Fibroblast of the aortic adventitia (primary cell): ENCODE measurements around the gene CYP2C9. TPM values are rescaled to one million over a fixed set of nuclear protein-coding genes. Genes with fewer than 3 reads are reported as not detected.

Source experiments
- DNase-seq: peaks from one replicate; pipeline ENCODE4 v3.0.0-alpha.2; 2010; ENCODE audit warnings: low read depth
- H3K4me3 ChIP-seq: 2 replicates; pipeline ENCODE4 v1.5.1; 2011; ENCODE audit warnings: low read depth, mild to moderate bottlenecking, control low read depth, low read length, moderate library complexity
- small RNA-seq: library from RNA; depleted of rRNA; stranded (forward); fragments of <200 nt; gene quantifications from one replicate; pipeline ENCODE3, GENCODE V24; 2012
- total RNA-seq: library from RNA; depleted of rRNA; stranded (reverse); fragments of >200 nt; gene quantifications from 2 replicates; pipeline ENCODE4 v1.2.3, GENCODE V29; 2012; ENCODE audit warnings: low replicate concordance
- TF ChIP-seq, protein P1 (sequence below): IDR thresholded peaks from 2 replicates; pipeline ENCODE4 v1.5.1; 2011; ENCODE audit warnings: mild to moderate bottlenecking, low read length, control low read depth, inconsistent platforms; ENCODE audit not compliant: insufficient read depth

CYP2C9 gene
- total RNA-seq, 1 donor = not detected

DNA sequence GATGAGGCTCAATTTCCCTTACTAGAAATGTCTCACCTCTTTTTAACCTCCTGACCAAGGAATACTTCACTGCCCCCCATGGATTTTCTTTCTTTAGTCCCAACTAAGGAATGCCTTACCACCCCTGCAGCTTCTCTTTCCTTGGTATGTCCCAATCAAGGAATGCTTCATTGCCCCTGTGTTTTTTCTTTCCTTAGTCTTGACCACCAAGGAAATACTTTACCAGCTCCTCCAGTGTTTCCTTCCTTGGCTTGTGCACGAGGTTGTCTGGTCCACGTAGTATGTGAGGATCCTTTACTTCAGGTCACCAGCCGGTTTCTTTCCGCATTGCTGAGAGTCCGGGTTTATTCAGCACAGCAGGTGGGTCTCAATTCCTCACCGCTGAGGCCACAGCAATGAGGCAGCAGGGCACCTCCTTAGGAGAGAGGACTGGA is 59.3 kb downstream of the CYP2C9 start:
- no peak overlapping the region for H3K4me3 ChIP-seq
- no peak for DNase-seq
- TF ChIP-seq, protein P1, sequence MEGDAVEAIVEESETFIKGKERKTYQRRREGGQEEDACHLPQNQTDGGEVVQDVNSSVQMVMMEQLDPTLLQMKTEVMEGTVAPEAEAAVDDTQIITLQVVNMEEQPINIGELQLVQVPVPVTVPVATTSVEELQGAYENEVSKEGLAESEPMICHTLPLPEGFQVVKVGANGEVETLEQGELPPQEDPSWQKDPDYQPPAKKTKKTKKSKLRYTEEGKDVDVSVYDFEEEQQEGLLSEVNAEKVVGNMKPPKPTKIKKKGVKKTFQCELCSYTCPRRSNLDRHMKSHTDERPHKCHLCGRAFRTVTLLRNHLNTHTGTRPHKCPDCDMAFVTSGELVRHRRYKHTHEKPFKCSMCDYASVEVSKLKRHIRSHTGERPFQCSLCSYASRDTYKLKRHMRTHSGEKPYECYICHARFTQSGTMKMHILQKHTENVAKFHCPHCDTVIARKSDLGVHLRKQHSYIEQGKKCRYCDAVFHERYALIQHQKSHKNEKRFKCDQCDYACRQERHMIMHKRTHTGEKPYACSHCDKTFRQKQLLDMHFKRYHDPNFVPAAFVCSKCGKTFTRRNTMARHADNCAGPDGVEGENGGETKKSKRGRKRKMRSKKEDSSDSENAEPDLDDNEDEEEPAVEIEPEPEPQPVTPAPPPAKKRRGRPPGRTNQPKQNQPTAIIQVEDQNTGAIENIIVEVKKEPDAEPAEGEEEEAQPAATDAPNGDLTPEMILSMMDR = no peak

DNA sequence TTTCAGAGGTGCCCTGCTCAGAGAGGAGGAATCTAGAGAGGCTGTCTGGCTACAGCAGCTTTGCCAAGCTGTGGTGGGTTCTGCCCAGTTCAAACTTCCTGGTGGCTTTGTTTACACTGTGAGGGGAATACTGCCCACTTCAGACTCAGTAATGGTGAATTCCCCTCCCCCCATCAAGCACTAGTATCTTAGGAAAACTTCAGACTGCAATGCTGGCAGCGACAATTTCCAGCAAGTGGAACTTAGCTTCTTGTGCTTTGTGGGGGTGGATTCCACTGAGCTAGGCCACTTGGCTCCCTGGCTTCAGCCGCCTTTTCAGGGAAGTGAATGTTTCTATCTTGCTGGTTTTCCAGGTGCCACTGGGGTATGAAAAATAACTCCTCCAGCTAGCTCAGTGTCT is 88.0 kb downstream of the CYP2C9 start:
- no peak overlapping the region for H3K4me3 ChIP-seq
- no peak for DNase-seq
- TF ChIP-seq, protein P1 = no peak

DNA sequence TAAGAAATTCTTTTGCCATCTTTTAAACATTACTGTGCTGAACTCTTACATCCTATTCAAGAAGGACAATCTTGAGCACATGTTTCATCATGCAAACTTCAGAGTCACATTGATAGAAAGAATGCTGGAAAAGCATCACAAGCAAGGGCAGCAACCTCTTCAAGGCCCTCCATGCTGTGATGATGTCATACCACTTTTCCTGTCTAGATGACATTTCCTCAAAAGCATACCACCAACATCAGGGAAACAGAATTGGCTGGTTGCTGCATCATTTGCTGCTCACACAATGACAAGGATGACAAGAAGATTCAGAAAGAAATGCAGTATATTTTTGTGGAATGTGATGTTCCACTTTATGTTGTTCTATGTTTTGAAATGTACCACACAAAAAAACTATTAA is 93.2 kb downstream of the CYP2C9 start:
- DNase-seq = no peak
- TF ChIP-seq, protein P1 = no peak
- no peak overlapping the region for H3K4me3 ChIP-seq

DNA sequence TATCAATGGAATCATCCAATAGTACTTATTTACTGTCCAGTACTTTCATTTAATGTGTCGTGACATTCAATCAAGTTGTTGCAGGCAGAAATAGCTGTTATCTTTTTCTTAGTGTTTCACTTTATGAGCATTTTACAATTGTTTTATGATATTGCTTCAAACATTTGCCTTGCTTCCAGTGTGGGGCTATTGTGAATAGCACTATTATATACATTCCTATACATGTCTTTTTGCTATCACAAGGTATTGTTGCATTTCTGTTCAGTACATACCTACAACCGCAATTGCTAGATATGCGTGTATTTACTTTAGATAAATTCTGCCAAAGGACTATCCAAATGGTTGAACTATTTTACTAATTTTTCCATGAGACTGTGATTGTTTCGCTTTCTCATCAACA is 95.9 kb downstream of the CYP2C9 start:
- TF ChIP-seq, protein P1 = no peak

DNA sequence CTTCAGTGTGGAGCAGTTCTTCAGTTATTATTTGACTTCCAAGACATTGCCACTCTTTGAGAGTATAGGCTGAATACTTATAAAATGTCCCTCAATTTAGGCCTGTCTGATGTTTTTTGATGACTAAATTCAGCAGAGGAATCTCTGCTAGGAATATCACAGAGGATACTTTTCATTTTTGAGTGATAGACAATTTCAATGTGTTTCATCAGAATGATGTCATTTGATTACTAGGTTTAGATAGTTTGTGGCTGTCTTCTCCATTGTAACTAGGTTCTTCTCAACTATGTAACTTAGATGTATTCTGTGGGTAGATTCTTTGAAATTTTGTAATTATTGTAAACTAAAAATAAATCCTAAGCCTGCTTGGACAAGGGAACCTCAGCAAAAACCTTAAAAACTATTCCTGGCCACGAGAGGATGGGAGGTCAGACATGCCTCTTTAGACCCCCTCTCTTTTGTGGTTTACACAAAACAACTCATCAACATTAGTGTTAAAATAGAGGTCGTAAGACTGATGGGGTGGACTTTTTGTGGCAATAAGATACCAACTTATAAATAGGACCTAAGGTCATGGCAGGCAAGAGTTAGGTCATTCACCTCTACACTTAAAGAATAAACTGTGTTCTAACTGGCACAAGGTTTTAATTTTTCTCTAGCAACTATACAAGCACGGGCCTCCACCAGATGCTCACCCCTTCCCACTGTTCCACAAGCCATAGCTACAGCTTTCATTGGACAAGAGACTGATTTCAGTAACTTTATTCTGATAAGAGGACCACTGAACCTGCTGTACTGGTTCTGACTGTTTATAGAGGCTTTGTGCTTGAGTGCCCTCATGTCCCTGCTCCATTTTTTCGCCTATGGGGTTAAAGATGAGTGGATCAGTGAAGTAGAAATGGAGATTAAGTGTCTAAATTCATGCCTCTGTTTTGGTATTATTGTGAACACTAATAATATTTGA is 97.2 kb downstream of the CYP2C9 start:
- no peak overlapping the region for H3K4me3 ChIP-seq
- TF ChIP-seq, protein P1 = no peak
- no peak for DNase-seq

More for the DNA sequence above, 95.9 kb downstream of the CYP2C9 start:
- no peak overlapping the region for H3K4me3 ChIP-seq
- DNase-seq = no peak

DNA sequence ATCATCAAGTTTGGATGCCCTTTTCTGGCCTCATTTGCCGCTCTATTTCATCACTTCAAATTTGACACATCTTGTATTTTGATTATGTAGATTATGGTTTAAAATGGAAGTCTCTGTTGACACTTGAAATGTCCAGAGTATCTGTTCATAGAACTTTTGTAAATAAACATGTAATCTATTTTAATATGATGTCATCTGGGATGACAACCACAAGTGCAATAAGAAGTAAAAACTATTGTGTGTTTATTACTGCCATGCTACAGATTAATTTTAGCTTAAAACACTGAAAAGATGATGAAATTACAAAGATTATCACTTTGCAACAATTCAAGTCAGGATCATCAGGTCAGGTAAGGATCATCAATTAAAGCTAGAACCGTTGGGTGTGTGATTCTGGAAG is 100.8 kb downstream of the CYP2C9 start:
- TF ChIP-seq, protein P1 = no peak
- DNase-seq = no peak
- no peak overlapping the region for H3K4me3 ChIP-seq

Small RNA genes lying within 50 kb of the gene (small RNA-seq; reads per million reads assigned to genes)
- gene CYP2C60P = not detected

Other genes with a start within 250 kb of the CYP2C9 start
- gene CYP2C19, start 176.0 kb upstream of the CYP2C9 start, total RNA-seq = not detected in 2 replicates
- gene CYP2C8, start 130.8 kb downstream of the CYP2C9 start, total RNA-seq = not detected in 2 replicates